ENCODE measurements around the gene ADAMTSL1.

DNA sequence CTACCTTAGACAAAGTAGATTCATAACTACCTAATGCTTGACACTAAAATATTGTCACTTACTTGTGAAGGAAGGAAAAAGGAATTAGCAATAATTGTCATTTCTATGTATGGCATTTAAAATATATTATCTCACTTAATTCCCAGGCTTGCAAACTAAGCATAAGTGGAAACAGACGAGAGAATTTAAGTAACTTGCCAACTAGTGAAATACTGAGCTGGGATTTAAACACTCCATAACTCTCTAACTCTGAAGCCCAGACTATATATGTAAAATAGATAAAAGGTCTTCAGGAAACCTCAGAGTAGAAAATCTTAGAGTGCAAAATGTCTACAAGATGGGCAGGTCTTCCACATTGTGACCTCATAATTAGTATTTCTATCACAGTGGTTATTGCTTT lies 301.3 kb downstream of the ADAMTSL1 start:
- TF ChIP-seq, protein P1, sequence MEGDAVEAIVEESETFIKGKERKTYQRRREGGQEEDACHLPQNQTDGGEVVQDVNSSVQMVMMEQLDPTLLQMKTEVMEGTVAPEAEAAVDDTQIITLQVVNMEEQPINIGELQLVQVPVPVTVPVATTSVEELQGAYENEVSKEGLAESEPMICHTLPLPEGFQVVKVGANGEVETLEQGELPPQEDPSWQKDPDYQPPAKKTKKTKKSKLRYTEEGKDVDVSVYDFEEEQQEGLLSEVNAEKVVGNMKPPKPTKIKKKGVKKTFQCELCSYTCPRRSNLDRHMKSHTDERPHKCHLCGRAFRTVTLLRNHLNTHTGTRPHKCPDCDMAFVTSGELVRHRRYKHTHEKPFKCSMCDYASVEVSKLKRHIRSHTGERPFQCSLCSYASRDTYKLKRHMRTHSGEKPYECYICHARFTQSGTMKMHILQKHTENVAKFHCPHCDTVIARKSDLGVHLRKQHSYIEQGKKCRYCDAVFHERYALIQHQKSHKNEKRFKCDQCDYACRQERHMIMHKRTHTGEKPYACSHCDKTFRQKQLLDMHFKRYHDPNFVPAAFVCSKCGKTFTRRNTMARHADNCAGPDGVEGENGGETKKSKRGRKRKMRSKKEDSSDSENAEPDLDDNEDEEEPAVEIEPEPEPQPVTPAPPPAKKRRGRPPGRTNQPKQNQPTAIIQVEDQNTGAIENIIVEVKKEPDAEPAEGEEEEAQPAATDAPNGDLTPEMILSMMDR (conservative IDR thresholded peaks at IDR 0.05; ENCODE audit: low read depth in 2 of 2): no peak
- TF ChIP-seq JUNB (IDR thresholded peaks at IDR 0.05; ENCODE audit: unreplicated experiment): no peak
- no peak for TF ChIP-seq EZH2 (IDR thresholded peaks at IDR 0.05; ENCODE audit: low read depth, unreplicated experiment)
- TF ChIP-seq, protein P2, sequence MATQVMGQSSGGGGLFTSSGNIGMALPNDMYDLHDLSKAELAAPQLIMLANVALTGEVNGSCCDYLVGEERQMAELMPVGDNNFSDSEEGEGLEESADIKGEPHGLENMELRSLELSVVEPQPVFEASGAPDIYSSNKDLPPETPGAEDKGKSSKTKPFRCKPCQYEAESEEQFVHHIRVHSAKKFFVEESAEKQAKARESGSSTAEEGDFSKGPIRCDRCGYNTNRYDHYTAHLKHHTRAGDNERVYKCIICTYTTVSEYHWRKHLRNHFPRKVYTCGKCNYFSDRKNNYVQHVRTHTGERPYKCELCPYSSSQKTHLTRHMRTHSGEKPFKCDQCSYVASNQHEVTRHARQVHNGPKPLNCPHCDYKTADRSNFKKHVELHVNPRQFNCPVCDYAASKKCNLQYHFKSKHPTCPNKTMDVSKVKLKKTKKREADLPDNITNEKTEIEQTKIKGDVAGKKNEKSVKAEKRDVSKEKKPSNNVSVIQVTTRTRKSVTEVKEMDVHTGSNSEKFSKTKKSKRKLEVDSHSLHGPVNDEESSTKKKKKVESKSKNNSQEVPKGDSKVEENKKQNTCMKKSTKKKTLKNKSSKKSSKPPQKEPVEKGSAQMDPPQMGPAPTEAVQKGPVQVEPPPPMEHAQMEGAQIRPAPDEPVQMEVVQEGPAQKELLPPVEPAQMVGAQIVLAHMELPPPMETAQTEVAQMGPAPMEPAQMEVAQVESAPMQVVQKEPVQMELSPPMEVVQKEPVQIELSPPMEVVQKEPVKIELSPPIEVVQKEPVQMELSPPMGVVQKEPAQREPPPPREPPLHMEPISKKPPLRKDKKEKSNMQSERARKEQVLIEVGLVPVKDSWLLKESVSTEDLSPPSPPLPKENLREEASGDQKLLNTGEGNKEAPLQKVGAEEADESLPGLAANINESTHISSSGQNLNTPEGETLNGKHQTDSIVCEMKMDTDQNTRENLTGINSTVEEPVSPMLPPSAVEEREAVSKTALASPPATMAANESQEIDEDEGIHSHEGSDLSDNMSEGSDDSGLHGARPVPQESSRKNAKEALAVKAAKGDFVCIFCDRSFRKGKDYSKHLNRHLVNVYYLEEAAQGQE (IDR thresholded peaks at IDR 0.05; ENCODE audit: unreplicated experiment): no peak
